ENCODE results near the gene NEIL3.

DNA sequence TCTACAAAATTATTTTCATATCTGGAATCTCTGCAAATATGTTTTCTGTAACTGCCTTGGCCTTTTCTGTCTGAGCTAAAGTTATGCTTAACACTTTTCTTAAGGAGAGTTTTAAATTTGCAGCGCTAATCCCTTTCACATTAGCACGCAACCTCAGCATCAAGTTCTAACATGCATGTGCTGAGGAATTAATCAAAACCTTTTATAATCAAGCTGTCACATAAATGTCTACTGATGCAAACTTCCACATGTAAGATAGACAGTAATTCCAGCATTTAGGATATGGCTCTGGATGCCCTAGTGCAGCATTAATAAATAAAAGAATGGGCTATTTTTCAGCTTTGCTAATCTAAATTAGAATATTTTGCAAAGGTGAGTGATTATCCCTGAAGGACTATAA, 17.5 kb upstream of the NEIL3 start:
- TF ChIP-seq POLR2A (IDR thresholded peaks at IDR 0.05) = no peak
- TF ChIP-seq, protein P1, sequence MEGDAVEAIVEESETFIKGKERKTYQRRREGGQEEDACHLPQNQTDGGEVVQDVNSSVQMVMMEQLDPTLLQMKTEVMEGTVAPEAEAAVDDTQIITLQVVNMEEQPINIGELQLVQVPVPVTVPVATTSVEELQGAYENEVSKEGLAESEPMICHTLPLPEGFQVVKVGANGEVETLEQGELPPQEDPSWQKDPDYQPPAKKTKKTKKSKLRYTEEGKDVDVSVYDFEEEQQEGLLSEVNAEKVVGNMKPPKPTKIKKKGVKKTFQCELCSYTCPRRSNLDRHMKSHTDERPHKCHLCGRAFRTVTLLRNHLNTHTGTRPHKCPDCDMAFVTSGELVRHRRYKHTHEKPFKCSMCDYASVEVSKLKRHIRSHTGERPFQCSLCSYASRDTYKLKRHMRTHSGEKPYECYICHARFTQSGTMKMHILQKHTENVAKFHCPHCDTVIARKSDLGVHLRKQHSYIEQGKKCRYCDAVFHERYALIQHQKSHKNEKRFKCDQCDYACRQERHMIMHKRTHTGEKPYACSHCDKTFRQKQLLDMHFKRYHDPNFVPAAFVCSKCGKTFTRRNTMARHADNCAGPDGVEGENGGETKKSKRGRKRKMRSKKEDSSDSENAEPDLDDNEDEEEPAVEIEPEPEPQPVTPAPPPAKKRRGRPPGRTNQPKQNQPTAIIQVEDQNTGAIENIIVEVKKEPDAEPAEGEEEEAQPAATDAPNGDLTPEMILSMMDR (IDR thresholded peaks at IDR 0.05) = no peak
- TF ChIP-seq POLR2AphosphoS5 (IDR thresholded peaks at IDR 0.05) = no peak
- no peak for TF ChIP-seq EP300 (IDR thresholded peaks at IDR 0.05; ENCODE audit: low read depth)

Measured in transverse colon (tissue), 4 donors.